GM08714 (cell line): ENCODE data around the gene CRKL.
"Not testable (repeated sequence)": the region's sequence is repeated elsewhere in the genome, so short reads cannot be mapped to it uniquely, and the experiment has no call there.

Experiments
- H3K4me3 ChIP-seq: fragments of 200-500 bp; sonication (Bioruptor generic); 2 replicates; pipeline ENCODE4 v1.5.1; 2014; ENCODE audit warnings: mild to moderate bottlenecking, low read length, inconsistent platforms
- ZNF274 ChIP-seq: IDR thresholded peaks from 2 replicates; pipeline ENCODE4 v1.6.1; 2012; ENCODE audit warnings: mild to moderate bottlenecking, low read depth, low read length

The CRKL gene

DNA sequence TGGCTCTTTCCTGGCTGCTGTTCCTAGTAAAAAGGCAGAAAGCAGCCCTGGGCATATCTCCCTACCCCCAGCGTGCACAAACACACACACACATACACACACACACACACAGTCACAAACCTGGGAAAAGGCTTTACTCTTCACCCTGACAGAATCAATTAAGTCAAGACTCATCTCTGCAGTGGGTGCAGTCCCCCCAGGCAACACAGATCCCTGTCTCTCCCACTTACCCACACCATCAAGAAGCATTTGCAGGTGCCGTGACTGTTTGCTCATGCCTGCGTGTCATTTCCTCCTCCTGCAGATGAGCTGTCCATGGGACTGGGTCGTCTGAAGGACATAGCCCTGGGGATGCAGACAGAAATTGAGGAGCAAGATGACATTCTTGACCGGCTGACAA lies 29.8 kb upstream of the CRKL start:
- no peak overlapping the region for H3K4me3 ChIP-seq
- no peak for TF ChIP-seq ZNF274

- TF ChIP-seq ZNF274: no peak
- no peak overlapping the region for H3K4me3 ChIP-seq
Measured at GRCh38 chr22:20889025-20889704, 28.0 kb upstream of the CRKL start.

DNA sequence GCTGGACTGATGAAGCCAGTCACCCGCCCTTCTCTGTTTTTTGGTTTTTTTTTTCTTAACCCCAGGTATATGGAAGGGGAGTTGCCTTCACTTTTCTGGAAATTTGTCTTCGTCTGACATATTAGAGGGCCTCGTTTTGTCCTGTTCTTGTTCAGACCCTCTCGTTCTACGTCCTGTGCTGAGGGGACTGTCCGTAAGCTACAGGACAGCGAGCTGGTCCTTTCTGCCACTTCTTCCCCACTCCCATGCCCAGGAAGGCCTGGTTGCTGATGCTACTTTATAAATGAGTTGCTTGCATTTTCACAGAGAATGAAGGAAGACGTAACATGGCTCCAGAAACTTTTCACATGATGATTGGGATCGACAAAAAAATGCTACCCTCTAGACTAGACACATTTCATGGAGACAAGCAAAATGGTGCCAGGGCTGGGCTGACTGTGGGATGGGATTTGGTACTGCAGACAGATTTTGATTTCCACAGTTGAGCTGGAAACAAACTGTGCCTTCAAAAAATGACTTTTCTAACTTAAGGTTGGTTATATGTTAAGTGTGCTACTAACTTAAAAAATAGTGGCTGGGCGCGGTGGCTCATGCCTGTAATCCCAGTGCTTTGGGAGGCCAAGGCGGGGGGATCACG lies 27.2 kb upstream of the CRKL start:
- TF ChIP-seq ZNF274: no peak
- no peak overlapping the region for H3K4me3 ChIP-seq

DNA sequence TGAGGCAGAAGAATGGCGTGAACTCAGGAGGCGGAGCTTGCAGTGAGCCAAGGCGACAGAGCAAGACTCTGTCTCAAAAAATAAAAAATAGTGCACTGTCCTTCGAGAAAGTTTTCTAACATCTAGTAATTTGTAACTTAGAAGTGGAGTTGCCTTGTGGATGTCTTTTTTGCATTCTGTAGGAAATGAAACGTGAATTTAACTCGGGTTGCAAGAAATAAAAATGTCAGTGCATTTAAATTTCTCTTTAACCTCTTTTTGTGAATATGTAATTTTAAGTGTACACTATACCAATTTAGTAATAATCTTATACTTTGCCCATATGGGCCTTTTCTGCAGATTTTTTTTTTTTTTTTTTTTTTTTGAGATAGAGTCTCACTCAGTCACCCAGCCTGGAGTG lies 26.2 kb upstream of the CRKL start:
- H3K4me3 ChIP-seq: no peak overlapping the region
- no peak for TF ChIP-seq ZNF274

DNA sequence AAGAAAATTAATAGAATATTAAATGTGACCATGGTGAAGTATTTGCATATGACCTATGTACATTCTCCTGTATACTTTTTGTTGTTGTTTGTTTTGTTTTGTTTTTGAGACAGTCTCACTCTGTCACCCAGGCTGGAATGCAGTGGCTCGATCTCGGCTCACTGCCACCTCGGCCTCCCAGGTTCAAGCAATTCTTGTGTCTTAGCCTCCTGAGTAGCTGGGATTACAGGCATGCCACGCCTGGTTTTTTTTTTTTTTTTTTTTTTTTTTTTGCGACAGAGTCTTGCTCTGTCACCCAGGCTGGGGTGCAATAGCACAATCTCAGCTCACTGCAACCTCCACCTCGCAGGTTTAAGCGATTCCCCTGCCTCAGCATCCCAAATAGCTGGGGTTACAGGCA lies 19.5 kb upstream of the CRKL start:
- H3K4me3 ChIP-seq: not testable (repeated sequence)

DNA sequence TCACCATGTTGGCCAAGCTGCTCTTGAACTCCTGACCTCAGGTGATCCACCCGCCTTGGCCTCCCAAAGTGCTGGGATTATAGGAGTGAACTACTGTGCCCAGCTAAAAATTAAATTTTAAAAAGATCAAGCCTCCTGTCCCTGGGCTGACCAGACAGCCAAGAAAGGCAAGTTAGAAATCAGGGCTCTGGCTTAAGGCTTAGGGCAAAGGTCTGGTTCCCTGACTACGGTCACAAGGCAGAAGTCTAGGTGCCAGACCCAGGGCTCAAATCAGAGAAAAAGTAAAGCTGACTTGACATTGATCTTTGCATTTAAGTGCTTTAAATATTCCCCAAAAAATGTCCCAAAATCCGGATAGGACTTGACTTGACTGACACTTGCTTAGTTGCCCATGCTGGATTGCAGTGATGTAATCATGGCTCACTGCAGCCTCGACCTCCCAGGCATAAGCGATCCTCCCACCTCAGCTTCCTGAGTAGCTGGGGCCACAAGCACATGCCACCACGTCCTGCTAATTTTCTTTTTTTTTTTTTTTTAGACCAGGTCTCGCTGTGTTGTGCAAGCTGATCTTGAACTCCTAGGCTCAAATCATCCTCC lies 17.3 kb upstream of the CRKL start:
- no peak overlapping the region for H3K4me3 ChIP-seq
- TF ChIP-seq ZNF274: no peak

DNA sequence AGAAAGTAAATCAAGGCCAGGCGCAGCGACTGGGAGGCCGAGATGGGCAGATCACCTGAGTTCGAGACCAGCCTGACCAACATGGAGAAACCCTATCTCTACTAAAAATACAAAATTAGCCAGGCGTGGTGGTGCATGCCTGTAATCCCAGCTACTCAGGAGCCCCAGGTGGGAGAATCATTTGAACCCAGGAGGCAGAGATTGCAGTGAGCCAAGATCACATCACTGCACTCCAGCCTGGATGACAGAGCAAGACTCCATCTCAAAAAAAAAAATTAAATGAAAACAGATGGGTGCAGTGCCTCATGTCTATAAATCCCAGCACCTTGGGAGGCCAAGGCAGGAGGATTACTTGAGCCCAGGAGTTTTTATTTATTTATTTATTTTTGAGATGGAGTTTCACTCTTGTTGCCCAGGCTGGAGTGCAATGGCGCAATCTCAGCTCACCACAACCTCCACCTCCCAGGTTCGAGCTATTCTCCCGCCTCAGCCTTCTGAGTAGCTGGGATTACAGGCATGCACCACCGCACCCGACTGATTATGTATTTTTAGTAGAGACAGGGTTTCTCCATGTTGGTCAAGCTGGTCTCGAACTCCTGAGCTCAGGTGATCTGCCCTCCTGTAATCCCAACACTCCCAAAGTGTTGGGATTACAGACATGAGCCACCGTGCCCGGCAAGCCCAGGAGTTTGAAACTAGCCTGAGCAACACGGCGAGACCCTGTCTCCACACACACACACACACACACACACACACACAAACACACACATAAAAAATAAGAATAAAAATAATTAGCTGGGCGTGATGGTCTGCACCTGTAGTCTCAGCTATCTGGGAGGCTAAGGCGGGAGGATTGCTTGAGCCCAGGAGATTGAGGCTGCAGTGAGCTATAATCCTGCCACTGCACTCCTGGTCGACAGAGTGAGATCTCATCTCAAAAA lies 15.8 kb upstream of the CRKL start:
- H3K4me3 ChIP-seq: not testable (repeated sequence)

- TF ChIP-seq ZNF274: no peak
- H3K4me3 ChIP-seq: no peak overlapping the region
Measured at GRCh38 chr22:20903093-20903492, 14.1 kb upstream of the CRKL start.

DNA sequence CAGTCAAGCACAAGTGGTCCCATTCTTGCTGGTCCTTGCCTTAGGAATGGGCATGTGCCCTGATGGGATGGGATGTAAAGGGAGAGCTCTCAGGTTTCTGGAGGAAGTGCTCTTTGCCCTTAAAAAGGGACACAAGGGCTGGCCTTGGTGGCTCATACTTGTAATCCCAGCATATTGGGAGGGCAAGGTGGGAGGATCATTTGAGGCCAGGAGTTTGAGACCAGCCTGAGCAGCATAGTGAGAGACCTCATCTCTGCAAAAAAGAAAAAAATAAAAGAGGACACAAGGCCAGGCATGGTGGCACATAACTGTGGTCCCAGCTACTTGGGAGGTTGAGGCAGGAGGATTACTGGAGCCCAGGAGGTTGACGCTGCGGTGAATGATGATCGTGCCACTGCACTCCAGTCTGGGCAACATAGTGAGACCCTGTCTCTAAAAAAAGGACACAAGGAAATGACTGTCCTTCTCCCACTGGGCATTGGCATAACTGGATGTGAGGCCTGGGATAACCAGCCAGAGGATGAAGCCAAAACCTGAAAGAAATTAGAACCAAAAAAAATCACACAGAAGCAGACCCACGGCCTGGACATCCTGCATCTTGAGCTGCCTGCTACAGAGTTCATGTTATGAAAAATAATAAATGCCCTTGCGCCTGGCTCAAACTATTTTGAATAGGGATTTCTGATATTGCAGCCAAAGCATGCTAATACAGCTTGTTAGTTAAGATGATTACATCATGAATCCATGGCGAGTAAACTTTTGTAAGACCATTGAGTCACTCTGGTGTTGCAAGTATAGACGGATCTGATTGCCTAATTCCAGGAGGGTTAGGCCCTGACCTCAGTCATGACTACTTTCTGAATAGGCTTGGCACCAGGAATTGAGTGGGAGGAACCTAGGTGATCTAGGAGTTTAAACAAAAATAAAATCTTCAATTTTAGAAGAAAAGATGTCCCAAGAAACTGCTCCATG lies 12.9 kb upstream of the CRKL start:
- no peak for TF ChIP-seq ZNF274
- no peak overlapping the region for H3K4me3 ChIP-seq

DNA sequence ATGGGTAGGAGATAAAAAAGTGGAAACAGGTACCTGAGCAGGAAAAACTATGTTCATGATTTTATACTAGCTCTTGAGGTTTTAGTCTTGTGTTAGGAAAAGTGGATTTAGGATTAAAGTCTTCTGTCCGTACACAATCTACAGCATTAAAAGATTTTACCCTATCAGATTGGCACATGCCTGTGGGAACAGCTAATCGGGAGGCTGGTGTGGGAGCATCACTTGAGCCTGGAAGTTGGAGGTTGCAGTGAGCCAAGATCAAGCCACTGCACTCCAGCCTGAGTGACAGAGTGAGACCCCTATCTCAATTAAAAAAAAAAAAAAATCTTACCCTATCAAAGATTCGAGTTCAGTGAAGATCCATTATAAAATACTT lies 12.2 kb upstream of the CRKL start:
- no peak for TF ChIP-seq ZNF274
- H3K4me3 ChIP-seq: no peak overlapping the region

GRCh38 chr22:20905415-20906386 lies 11.5 kb upstream of the CRKL start:
- TF ChIP-seq ZNF274: no peak

DNA sequence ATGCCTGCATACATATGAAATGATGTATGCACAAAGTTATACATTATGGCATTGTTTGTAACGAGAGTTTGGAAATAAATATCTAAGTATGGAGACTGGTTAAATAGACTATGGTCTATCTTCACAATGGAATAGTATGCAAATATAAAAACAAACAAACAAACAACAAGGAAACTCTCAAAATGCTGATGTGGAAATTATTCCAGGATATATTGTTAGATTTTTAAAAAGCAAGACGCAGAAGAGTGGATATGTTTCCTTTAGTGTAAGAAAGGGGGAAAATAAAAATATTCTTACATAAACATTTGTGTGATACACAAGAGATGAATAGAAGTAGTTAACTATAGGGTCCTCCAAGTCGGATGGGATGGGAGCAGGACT lies 10.8 kb upstream of the CRKL start:
- no peak for TF ChIP-seq ZNF274
- no peak overlapping the region for H3K4me3 ChIP-seq

More at GRCh38 chr22:20905415-20906386, 11.5 kb upstream of the CRKL start:
- H3K4me3 ChIP-seq: no peak overlapping the region

DNA sequence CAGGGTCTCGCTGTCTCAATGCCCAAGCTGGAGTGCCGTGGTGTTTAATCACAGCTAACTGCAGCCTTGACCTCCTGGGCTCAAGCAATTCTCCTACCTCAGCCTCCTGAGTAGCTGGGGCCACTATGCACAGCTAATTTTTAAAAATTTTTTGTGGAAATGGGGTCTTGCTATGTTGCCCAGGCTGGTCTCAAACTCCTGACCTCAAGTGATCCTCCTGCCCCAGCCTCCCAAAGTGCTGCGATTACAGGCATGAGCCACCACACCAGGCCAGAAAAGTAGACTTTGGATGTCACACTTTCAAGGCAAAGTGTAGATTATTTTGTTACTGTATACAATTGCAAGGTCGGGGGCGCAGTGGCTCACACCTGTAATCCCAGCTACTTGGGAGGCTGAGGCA lies 8.5 kb upstream of the CRKL start:
- H3K4me3 ChIP-seq: not testable (repeated sequence)
